ENCODE measurements around the gene ERC1. TPM values are rescaled to one million over a fixed set of nuclear protein-coding genes. Genes with fewer than 3 reads are reported as not detected.

ERC1 gene
- total RNA-seq, 1 experiment from 2014 or later, result 12.3 TPM

DNA sequence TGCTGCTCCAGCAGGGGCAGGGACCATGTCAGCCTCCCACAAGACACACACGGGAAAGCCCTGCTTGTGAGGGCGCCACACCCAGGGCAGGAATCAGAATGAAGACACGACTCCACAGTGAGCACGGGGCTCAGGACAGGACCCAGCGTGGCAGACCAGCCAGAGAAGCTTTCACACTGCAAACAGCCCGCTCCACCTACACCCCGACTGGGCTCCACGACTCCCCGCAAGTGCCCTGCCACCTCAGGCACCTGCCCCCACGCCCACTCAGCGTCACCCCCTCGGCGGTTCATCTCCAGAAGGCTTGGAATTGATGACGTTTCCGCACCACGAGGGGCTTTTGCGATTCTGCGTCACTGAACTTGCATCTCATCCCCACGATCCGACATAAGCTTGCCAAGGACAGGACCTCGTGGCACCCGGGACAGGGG lies 512.3 kb downstream of the ERC1 start:
- ChIA-PET CTCF (no interaction called here), POLR2A (ENCODE audit: unreplicated experiment) (no interaction called here)
- Histone ChIP-seq H3K4me3 (ENCODE audit: low read length) (no peak overlapping the region), H3F3A (ENCODE audit: low read length, unreplicated experiment) (no peaks in the 10 kb centered on the region), H2AFZ (ENCODE audit: low read length) (no peak overlapping the region), H4K20me1 (ENCODE audit: low read length) (no peaks in the 10 kb centered on the region), H3K9ac (ENCODE audit: low read length) (no peak overlapping the region), H3K36me3 (ENCODE audit: low read depth, low read length) (no peaks in the 10 kb centered on the region), H3K27me3 (ENCODE audit: low read length) (no peaks in the 10 kb centered on the region), H3K4me2 (ENCODE audit: low read length) (no peak overlapping the region), H3K4me1 (ENCODE audit: insufficient read depth, low read length) (peaks cover 7% of the 10 kb centered on the region; the same call in 1 of the 2 replicates), H3K9me3 (ENCODE audit: low read length) (no peaks in the 10 kb centered on the region), H3K9me2 (replicated peaks; ENCODE audit: low read length) (no peaks in the 10 kb centered on the region), H3K27ac (ENCODE audit: low read length) (no peak overlapping the region), H3K79me2 (ENCODE audit: low read length) (no peaks in the 10 kb centered on the region)
- DNase-seq (no peak), ATAC-seq (no peak)
- TF ChIP-seq, protein P1, sequence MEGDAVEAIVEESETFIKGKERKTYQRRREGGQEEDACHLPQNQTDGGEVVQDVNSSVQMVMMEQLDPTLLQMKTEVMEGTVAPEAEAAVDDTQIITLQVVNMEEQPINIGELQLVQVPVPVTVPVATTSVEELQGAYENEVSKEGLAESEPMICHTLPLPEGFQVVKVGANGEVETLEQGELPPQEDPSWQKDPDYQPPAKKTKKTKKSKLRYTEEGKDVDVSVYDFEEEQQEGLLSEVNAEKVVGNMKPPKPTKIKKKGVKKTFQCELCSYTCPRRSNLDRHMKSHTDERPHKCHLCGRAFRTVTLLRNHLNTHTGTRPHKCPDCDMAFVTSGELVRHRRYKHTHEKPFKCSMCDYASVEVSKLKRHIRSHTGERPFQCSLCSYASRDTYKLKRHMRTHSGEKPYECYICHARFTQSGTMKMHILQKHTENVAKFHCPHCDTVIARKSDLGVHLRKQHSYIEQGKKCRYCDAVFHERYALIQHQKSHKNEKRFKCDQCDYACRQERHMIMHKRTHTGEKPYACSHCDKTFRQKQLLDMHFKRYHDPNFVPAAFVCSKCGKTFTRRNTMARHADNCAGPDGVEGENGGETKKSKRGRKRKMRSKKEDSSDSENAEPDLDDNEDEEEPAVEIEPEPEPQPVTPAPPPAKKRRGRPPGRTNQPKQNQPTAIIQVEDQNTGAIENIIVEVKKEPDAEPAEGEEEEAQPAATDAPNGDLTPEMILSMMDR (conservative IDR thresholded peaks at IDR 0.05; ENCODE audit: low read depth, low read length), result no peak
- TF ChIP-seq EZH2 (IDR thresholded peaks at IDR 0.05; ENCODE audit: low read length, unreplicated experiment), result no peak
- no peak for TF ChIP-seq EZH2phosphoT487 (IDR thresholded peaks at IDR 0.05; ENCODE audit: borderline replicate concordance, low read length)
- no TSS peak for BruUV-seq (replicated peaks)
- intact Hi-C loops (cut with micrococcal nuclease), result no loop called here

DNA sequence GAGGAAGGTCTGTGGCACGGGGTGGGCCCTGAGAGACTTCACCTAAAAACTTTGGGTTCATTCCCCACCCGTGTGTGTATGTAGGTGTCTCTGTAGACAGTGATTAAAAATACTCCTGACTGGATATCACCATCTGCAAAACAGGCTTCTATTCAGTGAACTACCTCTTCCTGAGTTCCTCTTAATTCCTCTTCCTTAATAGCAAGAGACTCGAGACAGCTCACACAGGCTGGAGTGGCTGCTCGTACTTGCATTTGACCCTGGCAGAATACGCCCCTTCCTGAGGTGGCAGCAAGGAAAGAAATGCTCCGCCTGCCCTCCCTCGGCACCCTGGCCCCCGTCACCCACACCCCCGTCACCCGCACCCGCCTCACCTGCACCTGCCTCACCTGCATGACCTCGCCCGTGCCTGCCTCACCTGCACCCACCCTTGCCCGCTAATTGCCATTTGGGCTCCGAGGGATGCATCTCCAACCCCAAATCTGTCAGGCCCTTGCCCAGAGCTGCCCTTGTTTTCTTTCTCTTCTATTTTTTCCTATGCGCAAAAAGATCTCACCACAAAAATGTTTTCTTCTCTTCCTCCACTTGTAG lies 513.4 kb downstream of the ERC1 start:
- no peak for ATAC-seq
- Histone ChIP-seq H3K79me2 (ENCODE audit: low read length) (no peaks in the 10 kb centered on the region), H3K4me3 (ENCODE audit: low read length) (no peak overlapping the region), H3K4me1 (ENCODE audit: insufficient read depth, low read length) (peaks cover 7% of the 10 kb centered on the region; the same call in 1 of the 2 replicates), H3K27me3 (ENCODE audit: low read length) (no peaks in the 10 kb centered on the region), H3K9ac (ENCODE audit: low read length) (no peak overlapping the region), H3K36me3 (ENCODE audit: low read depth, low read length) (no peaks in the 10 kb centered on the region), H3F3A (ENCODE audit: low read length, unreplicated experiment) (no peaks in the 10 kb centered on the region), H3K9me2 (replicated peaks; ENCODE audit: low read length) (no peaks in the 10 kb centered on the region), H3K9me3 (ENCODE audit: low read length) (no peaks in the 10 kb centered on the region), H2AFZ (ENCODE audit: low read length) (no peak overlapping the region), H3K27ac (ENCODE audit: low read length) (no peak overlapping the region), H4K20me1 (ENCODE audit: low read length) (no peaks in the 10 kb centered on the region), H3K4me2 (ENCODE audit: low read length) (no peak overlapping the region)
- intact Hi-C loops (cut with micrococcal nuclease), result no loop called here
- TF ChIP-seq, protein P1 (conservative IDR thresholded peaks at IDR 0.05; ENCODE audit: low read depth, low read length), result no peak
- TF ChIP-seq EZH2 (IDR thresholded peaks at IDR 0.05; ENCODE audit: low read length, unreplicated experiment) (no peak), EZH2phosphoT487 (IDR thresholded peaks at IDR 0.05; ENCODE audit: borderline replicate concordance, low read length) (no peak)
- BruUV-seq (replicated peaks), result no TSS peak
- ChIA-PET POLR2A (ENCODE audit: unreplicated experiment) (no interaction called here), CTCF (no interaction called here)
- no peak for DNase-seq

DNA sequence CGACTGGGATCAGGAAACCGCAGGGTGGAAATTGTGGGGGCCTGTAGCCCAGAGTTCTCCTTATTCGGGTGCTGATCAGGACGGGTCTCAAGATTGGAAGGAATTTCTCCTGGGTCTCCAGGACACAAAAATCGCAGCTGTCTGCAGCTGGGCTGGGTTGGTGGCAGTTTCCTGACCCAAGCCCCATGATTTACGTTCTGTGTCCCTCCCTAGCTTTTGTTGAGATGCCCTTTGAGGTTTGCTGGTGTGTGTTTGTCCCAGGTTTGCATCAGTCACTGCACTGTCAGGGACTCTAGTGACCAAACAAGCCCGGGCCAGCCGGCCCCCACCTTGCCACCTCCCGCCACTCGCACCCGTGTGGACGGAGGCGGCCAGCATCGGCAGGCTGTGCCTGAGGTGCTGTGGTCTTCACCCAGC lies 513.9 kb downstream of the ERC1 start:
- intact Hi-C loops (cut with micrococcal nuclease), result no loop called here
- no peak overlapping the region for H3K4me3 ChIP-seq (ENCODE audit: low read length)
- TF ChIP-seq, protein P1 (conservative IDR thresholded peaks at IDR 0.05; ENCODE audit: low read depth, low read length), result no peak
- no peak for TF ChIP-seq EZH2phosphoT487 (IDR thresholded peaks at IDR 0.05; ENCODE audit: borderline replicate concordance, low read length)
- TF ChIP-seq EZH2 (IDR thresholded peaks at IDR 0.05; ENCODE audit: low read length, unreplicated experiment), result no peak
- H2AFZ ChIP-seq (ENCODE audit: low read length), result no peak overlapping the region
- POLR2A ChIA-PET (ENCODE audit: unreplicated experiment), result no interaction called here
- no peaks in the 10 kb centered on the region for H4K20me1 ChIP-seq (ENCODE audit: low read length)
- H3K4me1 ChIP-seq (ENCODE audit: insufficient read depth, low read length), result peaks cover 7% of the 10 kb centered on the region; the same call in 1 of the 2 replicates
- no peak overlapping the region for H3K27ac ChIP-seq (ENCODE audit: low read length)
- no peak overlapping the region for H3K4me2 ChIP-seq (ENCODE audit: low read length)
- H3K36me3 ChIP-seq (ENCODE audit: low read depth, low read length), result no peaks in the 10 kb centered on the region
- H3K9me2 ChIP-seq (replicated peaks; ENCODE audit: low read length), result no peaks in the 10 kb centered on the region
- no peaks in the 10 kb centered on the region for H3K27me3 ChIP-seq (ENCODE audit: low read length)
- H3F3A ChIP-seq (ENCODE audit: low read length, unreplicated experiment), result no peaks in the 10 kb centered on the region
- no peaks in the 10 kb centered on the region for H3K79me2 ChIP-seq (ENCODE audit: low read length)
- no peak overlapping the region for H3K9ac ChIP-seq (ENCODE audit: low read length)
- DNase-seq (no peak), ATAC-seq (no peak)
- CTCF ChIA-PET, result no interaction called here
- H3K9me3 ChIP-seq (ENCODE audit: low read length), result no peaks in the 10 kb centered on the region
- BruUV-seq (replicated peaks), result no TSS peak
